ENCODE data around the gene RPS6KC1.

GRCh38 chr1:213154056-213154685 is 103.1 kb downstream of the RPS6KC1 start:
- TF ChIP-seq POLR2A (IDR thresholded peaks at IDR 0.05; ENCODE audit: low read depth, low read length) (no peak), POLR2AphosphoS5 (IDR thresholded peaks at IDR 0.05; ENCODE audit: low read depth, low read length) (no peak), TAF1 (IDR thresholded peaks at IDR 0.05; ENCODE audit: low read depth, low read length) (no peak)

Data from GM12891 (cell line).